ENCODE measurements around the gene SHC2.

DNA sequence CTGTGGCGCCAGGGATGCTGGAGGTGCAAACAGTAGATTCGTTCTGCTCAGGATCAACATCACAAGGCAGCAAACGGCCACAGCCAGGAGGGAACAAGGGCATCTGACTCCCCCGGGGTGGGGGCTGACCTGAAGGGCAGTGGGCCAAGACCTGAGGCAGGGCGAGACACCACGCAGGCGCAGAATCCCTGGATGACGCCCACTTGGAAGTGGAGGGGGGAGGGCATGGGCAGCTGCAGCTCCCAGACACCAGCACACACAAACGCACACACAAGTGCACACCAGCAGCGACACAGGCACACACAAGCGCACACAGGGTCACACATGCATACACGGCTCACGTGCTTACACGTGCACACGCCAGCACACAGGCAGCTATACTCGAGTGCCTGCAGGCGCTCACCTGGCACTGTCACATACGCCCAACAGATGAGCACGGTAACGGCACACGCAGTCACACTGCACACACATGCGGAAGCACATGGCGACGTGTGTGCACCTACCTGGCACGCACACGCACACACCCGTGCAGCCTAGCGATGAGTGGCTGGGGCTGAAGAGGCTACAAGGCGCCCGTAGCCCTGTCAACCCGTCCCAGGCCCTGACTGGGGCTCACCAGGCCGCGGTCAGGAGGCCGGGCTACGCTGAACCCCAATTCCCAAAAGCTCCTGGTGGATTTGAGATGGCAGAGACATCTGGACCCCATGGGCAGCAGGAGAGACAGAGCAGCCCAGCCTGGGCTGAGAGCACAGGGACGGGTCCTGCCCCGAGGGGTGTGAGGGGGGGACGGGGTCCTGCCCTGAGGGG lies 57.4 kb downstream of the SHC2 start:
- TF ChIP-seq POLR2A (IDR thresholded peaks at IDR 0.05; ENCODE audit: low read length) (no peak), GATA1 (IDR thresholded peaks at IDR 0.05; ENCODE audit: low read depth, low read length) (no peak)
